ENCODE results near the gene HNMT. TPM values are rescaled to one million over a fixed set of nuclear protein-coding genes. Genes with fewer than 3 reads are reported as not detected.
"Not testable (repeated sequence)": the region's sequence is repeated elsewhere in the genome, so short reads cannot be mapped to it uniquely, and the experiment has no call there.

The HNMT gene
- 14.4 to 18.8 TPM (median 16.9 TPM) in 3 replicates for total RNA-seq

DNA sequence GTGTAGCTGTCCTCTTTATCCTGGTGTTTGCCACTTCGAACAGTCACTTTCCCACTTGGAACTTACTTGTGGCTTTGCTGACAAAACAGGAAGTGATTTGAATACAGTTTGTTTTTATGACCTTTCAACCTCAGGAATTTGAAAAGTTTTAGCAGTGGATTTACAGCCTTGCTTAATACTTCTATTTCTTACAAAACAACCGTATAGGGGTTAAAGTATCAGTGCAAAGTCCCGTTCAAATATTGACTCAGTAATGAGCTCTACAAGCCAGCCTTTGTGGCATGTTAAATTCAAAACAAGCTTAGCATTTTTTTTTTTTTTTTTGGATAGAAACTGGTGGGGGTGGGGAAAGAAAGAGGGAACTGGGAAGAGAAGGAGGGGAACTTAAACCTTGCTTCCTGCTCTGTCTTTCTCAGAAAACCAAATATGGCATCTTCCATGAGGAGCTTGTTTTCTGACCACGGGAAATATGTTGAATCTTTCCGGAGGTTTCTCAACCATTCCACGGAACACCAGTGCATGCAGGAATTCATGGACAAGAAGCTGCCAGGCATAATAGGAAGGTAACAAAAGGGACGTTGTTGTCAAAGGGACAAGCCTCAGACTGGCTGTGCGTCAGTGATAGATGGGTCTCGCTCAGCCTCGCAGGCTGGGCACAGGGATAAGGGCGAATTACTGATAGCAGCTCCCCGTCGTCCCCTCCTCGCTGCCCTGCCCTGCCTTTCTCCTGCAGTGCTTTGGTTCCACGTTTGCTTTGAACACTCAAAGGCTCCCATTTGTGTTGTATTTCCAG, at the start of gene HNMT:
TSS of gene HNMT (plus strand) at position 408 of the 793 bp plus-strand sequence. CDS start at position 427, 19 bp downstream.
- H3K4me1 Mint-ChIP-seq, result peaks cover 34% of the 10 kb centered on the region
- peak within 1 kb of the TSS; percentile 76 for H3K4me3 Mint-ChIP-seq
- TF ChIP-seq, protein P1, sequence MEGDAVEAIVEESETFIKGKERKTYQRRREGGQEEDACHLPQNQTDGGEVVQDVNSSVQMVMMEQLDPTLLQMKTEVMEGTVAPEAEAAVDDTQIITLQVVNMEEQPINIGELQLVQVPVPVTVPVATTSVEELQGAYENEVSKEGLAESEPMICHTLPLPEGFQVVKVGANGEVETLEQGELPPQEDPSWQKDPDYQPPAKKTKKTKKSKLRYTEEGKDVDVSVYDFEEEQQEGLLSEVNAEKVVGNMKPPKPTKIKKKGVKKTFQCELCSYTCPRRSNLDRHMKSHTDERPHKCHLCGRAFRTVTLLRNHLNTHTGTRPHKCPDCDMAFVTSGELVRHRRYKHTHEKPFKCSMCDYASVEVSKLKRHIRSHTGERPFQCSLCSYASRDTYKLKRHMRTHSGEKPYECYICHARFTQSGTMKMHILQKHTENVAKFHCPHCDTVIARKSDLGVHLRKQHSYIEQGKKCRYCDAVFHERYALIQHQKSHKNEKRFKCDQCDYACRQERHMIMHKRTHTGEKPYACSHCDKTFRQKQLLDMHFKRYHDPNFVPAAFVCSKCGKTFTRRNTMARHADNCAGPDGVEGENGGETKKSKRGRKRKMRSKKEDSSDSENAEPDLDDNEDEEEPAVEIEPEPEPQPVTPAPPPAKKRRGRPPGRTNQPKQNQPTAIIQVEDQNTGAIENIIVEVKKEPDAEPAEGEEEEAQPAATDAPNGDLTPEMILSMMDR (IDR thresholded peaks at IDR 0.05; ENCODE audit: unreplicated experiment), result no peak
- no peaks in the 10 kb centered on the region for H3K27me3 Mint-ChIP-seq (ENCODE audit: low read depth)
- DNase-seq (ENCODE audit: low spot score in 2 of 2, unreplicated experiment in 2 of 2), result peak in 1 of 2 experiments; percentile 39
- peaks cover 13% of the 10 kb centered on the region for H3K9me3 Mint-ChIP-seq
- H3K36me3 Mint-ChIP-seq, result peaks cover 4% of the 10 kb centered on the region
- H3K27ac Mint-ChIP-seq, result peak within 1 kb of the TSS; percentile 94

DNA sequence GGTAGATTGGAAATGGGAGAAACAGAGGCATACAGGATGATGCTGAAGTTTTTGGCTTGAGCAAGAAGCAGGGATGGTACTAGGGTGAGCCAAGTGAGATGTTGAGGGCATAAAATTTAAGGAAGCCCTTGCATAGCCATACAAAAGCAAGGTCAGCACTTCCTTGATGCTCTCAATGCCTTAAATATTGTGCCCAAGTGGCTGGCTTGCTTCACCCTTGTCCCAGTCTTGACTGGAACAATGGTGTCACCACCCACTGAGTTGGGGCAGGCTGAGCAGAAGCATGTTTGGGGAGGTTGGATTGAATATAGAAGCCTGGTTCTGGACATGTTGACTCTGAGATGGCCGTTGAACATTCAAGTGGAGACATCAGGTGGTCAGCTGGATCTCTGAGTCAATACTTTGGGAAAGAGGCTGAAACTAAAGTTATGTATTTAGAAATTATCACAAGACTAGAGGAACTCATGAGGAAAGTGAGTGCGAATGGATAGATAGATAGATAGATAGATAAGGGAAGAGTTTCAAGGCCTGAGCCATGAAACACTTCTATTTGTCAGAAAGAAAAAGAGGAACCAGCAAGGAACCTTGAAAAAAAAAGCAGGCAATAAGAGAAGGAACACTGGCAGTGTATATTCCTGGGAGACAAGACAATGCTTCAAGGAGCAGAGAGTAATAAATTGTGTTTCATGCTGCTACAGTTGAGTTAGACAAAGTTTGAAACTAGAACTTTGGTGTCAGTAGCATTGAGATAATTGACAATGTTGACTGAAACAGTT, 43.0 kb upstream of the HNMT start:
- TF ChIP-seq, protein P1 (IDR thresholded peaks at IDR 0.05; ENCODE audit: unreplicated experiment), result no peak
- no peaks in the 10 kb centered on the region for H3K9me3 Mint-ChIP-seq
- H3K27ac Mint-ChIP-seq, result no peak overlapping the region
- H3K4me3 Mint-ChIP-seq, result no peak overlapping the region
- no peak for DNase-seq (ENCODE audit: low spot score in 2 of 2, unreplicated experiment in 2 of 2)
- no peaks in the 10 kb centered on the region for H3K36me3 Mint-ChIP-seq
- peaks cover 1% of the 10 kb centered on the region for H3K4me1 Mint-ChIP-seq
- no peaks in the 10 kb centered on the region for H3K27me3 Mint-ChIP-seq (ENCODE audit: low read depth)

- not testable (repeated sequence) for H3K4me3 Mint-ChIP-seq; H3K27ac Mint-ChIP-seq; H3K27me3 Mint-ChIP-seq (ENCODE audit: low read depth); H3K4me1 Mint-ChIP-seq; H3K9me3 Mint-ChIP-seq; H3K36me3 Mint-ChIP-seq; DNase-seq (ENCODE audit: low spot score in 2 of 2, unreplicated experiment in 2 of 2)
Measured at GRCh38 chr2:137922171-137922570, 42.1 kb upstream of the HNMT start.

GRCh38 chr2:137924019-137924418, 40.3 kb upstream of the HNMT start:
- Mint-ChIP-seq H3K4me1 (peaks cover 7% of the 10 kb centered on the region), H3K4me3 (no peak overlapping the region), H3K27me3 (ENCODE audit: low read depth) (no peaks in the 10 kb centered on the region), H3K9me3 (no peaks in the 10 kb centered on the region), H3K27ac (no peak overlapping the region), H3K36me3 (no peaks in the 10 kb centered on the region)
- DNase-seq (ENCODE audit: low spot score in 2 of 2, unreplicated experiment in 2 of 2), result no peak
- TF ChIP-seq, protein P1 (IDR thresholded peaks at IDR 0.05; ENCODE audit: unreplicated experiment), result no peak

DNA sequence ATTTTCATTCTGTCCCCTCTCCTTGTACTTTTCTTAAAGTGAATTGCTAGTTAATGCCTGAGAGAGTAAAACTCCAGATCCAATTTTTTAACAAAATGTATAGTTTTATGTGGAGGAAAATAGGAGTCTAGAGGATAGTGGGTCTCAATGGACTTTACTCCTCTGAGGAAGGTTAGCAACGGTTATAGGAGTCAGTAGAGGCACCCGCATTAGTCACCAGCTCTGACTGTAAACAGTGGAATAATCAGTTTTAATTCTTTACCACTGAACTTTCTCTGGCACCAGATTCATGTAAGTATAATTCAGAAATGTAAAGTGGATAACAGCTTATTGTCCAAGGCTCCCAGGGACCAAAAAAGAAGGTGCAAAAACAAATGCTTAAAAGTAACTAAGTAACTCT, 38.7 kb upstream of the HNMT start:
- no peaks in the 10 kb centered on the region for H3K9me3 Mint-ChIP-seq
- no peak overlapping the region for H3K4me3 Mint-ChIP-seq
- H3K4me1 Mint-ChIP-seq, result peaks cover 18% of the 10 kb centered on the region
- no peaks in the 10 kb centered on the region for H3K27me3 Mint-ChIP-seq (ENCODE audit: low read depth)
- TF ChIP-seq, protein P1 (IDR thresholded peaks at IDR 0.05; ENCODE audit: unreplicated experiment), result no peak
- H3K27ac Mint-ChIP-seq, result no peak overlapping the region
- H3K36me3 Mint-ChIP-seq, result no peaks in the 10 kb centered on the region
- no peak for DNase-seq (ENCODE audit: low spot score in 2 of 2, unreplicated experiment in 2 of 2)

DNA sequence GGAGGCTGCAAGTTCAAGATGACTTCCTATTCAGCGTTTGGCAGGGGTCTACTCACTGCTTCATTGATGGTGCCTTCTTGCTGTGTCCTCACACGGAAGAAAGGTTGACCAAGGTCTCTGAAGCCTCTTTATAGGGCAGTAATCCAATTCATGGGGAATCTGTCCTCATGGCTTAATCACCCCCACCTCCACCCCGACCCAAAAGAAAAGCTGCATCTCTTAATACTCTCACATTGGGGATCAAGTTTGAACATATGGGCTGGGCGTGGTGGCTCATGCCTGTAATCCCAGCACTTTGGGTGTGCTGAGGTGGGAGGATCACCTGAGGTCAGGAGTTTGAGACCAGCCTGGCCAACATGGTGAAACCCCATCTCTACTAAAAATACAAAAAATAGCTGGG, 36.4 kb upstream of the HNMT start:
- H3K4me3 Mint-ChIP-seq, result no peak overlapping the region
- no peaks in the 10 kb centered on the region for H3K27me3 Mint-ChIP-seq (ENCODE audit: low read depth)
- TF ChIP-seq, protein P1 (IDR thresholded peaks at IDR 0.05; ENCODE audit: unreplicated experiment), result no peak
- H3K4me1 Mint-ChIP-seq, result peaks cover 17% of the 10 kb centered on the region
- no peak overlapping the region for H3K27ac Mint-ChIP-seq
- peaks cover 5% of the 10 kb centered on the region for H3K9me3 Mint-ChIP-seq
- no peaks in the 10 kb centered on the region for H3K36me3 Mint-ChIP-seq
- no peak for DNase-seq (ENCODE audit: low spot score in 2 of 2, unreplicated experiment in 2 of 2)

Measured in mesothelial cell of epicardium (in vitro differentiated cells).